HG03025 (cell line): ENCODE data around the gene PTPN12.
"Not testable (repeated sequence)": the region's sequence is repeated elsewhere in the genome, so short reads cannot be mapped to it uniquely, and the experiment has no call there.

Experiments used
- ATAC-seq: cut with Tn5 transposase; IDR thresholded peaks from one replicate; pipeline ENCODE4 v1.9.1; 2021; ENCODE audit warnings: mild to moderate bottlenecking, moderate library complexity; ENCODE audit not compliant: unreplicated experiment, low FRiP score

PTPN12 gene

GRCh38 chr7:77575187-77575586 is 38.1 kb downstream of the PTPN12 start:
- ATAC-seq: no peak

GRCh38 chr7:77576856-77577255 is 39.8 kb downstream of the PTPN12 start:
- no peak for ATAC-seq

- ATAC-seq: no peak
Observed at GRCh38 chr7:77579797-77580196, 42.7 kb downstream of the PTPN12 start.

- no peak for ATAC-seq
Observed at GRCh38 chr7:77580762-77581350, 43.8 kb downstream of the PTPN12 start.

GRCh38 chr7:77587272-77587671 is 50.2 kb downstream of the PTPN12 start:
- ATAC-seq: no peak

GRCh38 chr7:77600952-77601351 is 63.9 kb downstream of the PTPN12 start:
- no peak for ATAC-seq

GRCh38 chr7:77606562-77606961 is 69.5 kb downstream of the PTPN12 start:
- ATAC-seq: no peak

- ATAC-seq: no peak
Observed at GRCh38 chr7:77619314-77619713, 82.2 kb downstream of the PTPN12 start.

- ATAC-seq: no peak
Observed at GRCh38 chr7:77626586-77627308, 89.7 kb downstream of the PTPN12 start.

- no peak for ATAC-seq
Observed at GRCh38 chr7:77627309-77627676, 90.2 kb downstream of the PTPN12 start.

- no peak for ATAC-seq
Observed at GRCh38 chr7:77629797-77630196, 92.7 kb downstream of the PTPN12 start.

GRCh38 chr7:77631820-77632219 is 94.7 kb downstream of the PTPN12 start:
- no peak for ATAC-seq

- no peak for ATAC-seq
Observed at GRCh38 chr7:77644774-77645173, 107.7 kb downstream of the PTPN12 start.

GRCh38 chr7:77648742-77649338 is 111.7 kb downstream of the PTPN12 start:
- no peak for ATAC-seq

GRCh38 chr7:77649716-77650349 is 112.7 kb downstream of the PTPN12 start:
- ATAC-seq: no peak

GRCh38 chr7:77651575-77652162 is 114.6 kb downstream of the PTPN12 start:
- no peak for ATAC-seq

GRCh38 chr7:77652826-77653225 is 115.7 kb downstream of the PTPN12 start:
- ATAC-seq: not testable (repeated sequence)

GRCh38 chr7:77653572-77653971 is 116.5 kb downstream of the PTPN12 start:
- no peak for ATAC-seq

- ATAC-seq: no peak
Observed at GRCh38 chr7:77655356-77655755, 118.3 kb downstream of the PTPN12 start.

GRCh38 chr7:77655836-77656455 is 118.9 kb downstream of the PTPN12 start:
- no peak for ATAC-seq
